Right lobe of liver (tissue), 4 donors: ENCODE measurements around the gene IFNA21.
"Not testable (repeated sequence)": the region's sequence is repeated elsewhere in the genome, so short reads cannot be mapped to it uniquely, and the experiment has no call there.

Source experiments
- CTCF ChIP-seq, 4 donors: fragments of 200-600 bp in 3 of 4; fragments of 450-650 bp in 1 of 4; IDR thresholded peaks; one replicate each; pipeline versions ENCODE4 v1.5.1 to v1.8.0; 2016 to 2022; ENCODE audit warnings: antibody characterized with exemption in 4 of 4, mild to moderate bottlenecking in 2 of 4
- POLR2A ChIP-seq: fragments of 450-650 bp; IDR thresholded peaks from one replicate; pipeline ENCODE4 v1.6.1; 2017; ENCODE audit warnings: antibody characterized with exemption, mild to moderate bottlenecking
- donor health status: DM: no; HTN: no; CAD: no.
- donor health status: DM: no; HTN: no; CAD: no.
- donor health status: DM: no; HTN: yes; CAD: no.

DNA sequence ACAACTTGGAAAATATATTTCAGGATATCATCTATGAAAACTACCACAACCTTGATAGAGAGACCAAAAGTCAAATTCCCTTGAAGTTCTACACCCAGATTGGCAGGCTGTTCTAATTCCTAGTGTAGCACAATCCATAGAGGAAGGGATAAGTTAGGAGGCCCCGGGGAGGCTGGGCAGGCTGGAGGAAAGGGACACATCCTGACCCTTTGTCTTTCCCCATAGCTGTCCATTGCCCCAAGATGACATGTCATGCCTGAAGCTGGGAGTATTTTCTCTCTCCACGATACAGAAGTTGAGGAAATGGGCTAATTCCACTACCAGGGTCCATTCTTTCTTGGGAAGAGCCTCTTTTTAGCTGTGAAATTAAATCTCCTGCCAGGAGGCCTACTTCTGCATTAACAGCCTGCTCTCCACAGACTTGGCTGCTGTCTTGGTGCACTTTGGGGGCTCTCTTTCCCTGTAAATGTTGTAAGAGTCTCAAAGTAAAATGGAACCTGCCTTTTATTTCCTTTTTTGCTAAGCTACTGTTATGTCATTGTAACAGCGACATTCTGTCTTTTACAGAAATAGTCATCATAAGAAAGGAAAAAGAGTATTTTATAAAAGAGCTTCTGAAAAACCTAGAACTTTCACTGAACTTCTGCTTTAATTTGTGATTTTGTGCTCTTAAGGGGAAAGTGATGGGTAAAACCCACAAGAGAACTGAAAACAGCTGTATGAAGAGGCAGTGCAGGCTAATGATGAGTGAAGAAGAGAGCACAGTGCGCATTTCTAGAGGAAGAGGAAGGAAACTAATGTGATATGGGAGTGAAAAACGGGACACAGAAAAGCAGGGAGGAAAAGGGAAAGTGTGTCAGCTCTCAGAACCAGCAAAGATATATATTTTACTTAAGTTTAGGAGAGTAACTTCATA lies 47.2 kb upstream of the IFNA21 start:
- peak in 3 of 4 donors; percentile 20 to 25 (median 22) for TF ChIP-seq CTCF (IDR thresholded peaks at IDR 0.05)
- not testable (repeated sequence) for TF ChIP-seq POLR2A
